ENCODE data around the gene LRRC8E.

Gene LRRC8E

GRCh38 chr19:7904074-7905020 is 16.0 kb downstream of the LRRC8E start:
- H4K20me1 ChIP-seq = peaks cover 51 to 54% (median 53%) of the 10 kb centered on the region in 11 experiments
- no peaks in the 10 kb centered on the region for H3K27me3 ChIP-seq
- peaks cover 3 to 29% (median 17%) of the 10 kb centered on the region in 11 experiments; a peak in 17 of 22 replicates for H3K36me3 ChIP-seq
- TF ChIP-seq Cebpa-rat (IDR thresholded peaks at IDR 0.05) = no peak
- peaks cover 47 to 73% (median 63%) of the 10 kb centered on the region in 10 experiments for H3K4me1 ChIP-seq
- H3K27ac ChIP-seq = peak overlapping the region; percentile 69 to 90 (median 83)
- no peaks in the 10 kb centered on the region for H3K9me3 ChIP-seq (replicated peaks in 1 of 11)
- H3K4me3 ChIP-seq = peak overlapping the region; percentile 75 to 97 (median 90)
- H3K9ac ChIP-seq = peak overlapping the region; percentile 79 to 92 (median 87)
- H3K4me2 ChIP-seq = peak overlapping the region; percentile 90 to 100 (median 99)

GRCh38 chr19:7905268-7905667 is 17.0 kb downstream of the LRRC8E start:
- TF ChIP-seq Cebpa-rat (IDR thresholded peaks at IDR 0.05) = no peak
- peak overlapping the region; percentile 79 to 92 (median 87); a peak in 20 of 22 replicates for H3K9ac ChIP-seq
- H3K9me3 ChIP-seq (replicated peaks in 1 of 11) = no peaks in the 10 kb centered on the region
- H3K27ac ChIP-seq = peak overlapping the region in 1 of 11 experiments; percentile 83; a peak in 3 of 22 replicates
- peak overlapping the region; percentile 75 to 97 (median 90); a peak in 17 of 20 replicates for H3K4me3 ChIP-seq
- H3K4me1 ChIP-seq = peaks cover 47 to 75% (median 73%) of the 10 kb centered on the region in 10 experiments
- H3K27me3 ChIP-seq = no peaks in the 10 kb centered on the region
- peaks cover 60 to 63% (median 63%) of the 10 kb centered on the region in 11 experiments for H4K20me1 ChIP-seq
- H3K4me2 ChIP-seq = peak overlapping the region; percentile 90 to 100 (median 99)
- peaks cover 9 to 37% (median 22%) of the 10 kb centered on the region in 11 experiments for H3K36me3 ChIP-seq

DNA sequence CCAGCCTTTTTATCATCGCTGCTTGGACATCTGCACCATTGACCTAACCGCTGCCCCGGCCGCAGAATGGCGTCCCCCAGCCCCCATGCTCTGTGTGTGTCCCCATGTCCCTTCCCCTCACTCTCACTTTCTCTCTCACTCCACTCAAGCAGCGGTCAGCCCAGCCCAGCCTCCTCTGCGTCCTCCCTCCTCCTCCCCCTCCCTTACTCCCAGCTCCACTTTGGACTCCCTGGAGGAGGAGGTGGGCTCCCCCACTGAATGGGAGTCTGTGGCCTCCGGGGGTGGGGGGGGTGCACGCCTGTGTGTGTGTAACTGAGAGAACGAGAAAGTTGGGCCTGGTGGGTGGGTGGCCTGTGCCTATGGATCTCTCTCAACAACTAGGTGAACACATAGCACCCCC is 17.5 kb downstream of the LRRC8E start:
- H3K27ac ChIP-seq = no peak overlapping the region
- H3K4me2 ChIP-seq = peak overlapping the region; percentile 90 to 100 (median 99)
- H4K20me1 ChIP-seq = peaks cover 66 to 69% (median 68%) of the 10 kb centered on the region in 11 experiments
- H3K27me3 ChIP-seq = no peaks in the 10 kb centered on the region
- no peaks in the 10 kb centered on the region for H3K9me3 ChIP-seq (replicated peaks in 1 of 11)
- H3K36me3 ChIP-seq = peaks cover 15 to 43% (median 28%) of the 10 kb centered on the region in 11 experiments
- peak overlapping the region in 1 of 10 experiments; percentile 75; a peak in 1 of 20 replicates for H3K4me3 ChIP-seq
- H3K4me1 ChIP-seq = peaks cover 47 to 81% (median 79%) of the 10 kb centered on the region in 10 experiments
- no peak for TF ChIP-seq Cebpa-rat (IDR thresholded peaks at IDR 0.05)
- H3K9ac ChIP-seq = peak overlapping the region in 10 of 11 experiments; percentile 21 to 92 (median 87); a peak in 17 of 22 replicates

- peaks cover 79 to 81% (median 81%) of the 10 kb centered on the region in 11 experiments for H4K20me1 ChIP-seq
- peak overlapping the region; percentile 66 to 100 (median 99) for H3K4me2 ChIP-seq
- H3K9ac ChIP-seq = peak overlapping the region in 9 of 11 experiments; percentile 23 to 65 (median 52); a peak in 14 of 22 replicates
- H3K36me3 ChIP-seq = peaks cover 27 to 55% (median 40%) of the 10 kb centered on the region in 11 experiments
- peak overlapping the region in 2 of 11 experiments; percentile 12 to 30; a peak in 1 of 22 replicates for H3K27ac ChIP-seq
- H3K4me3 ChIP-seq = peak overlapping the region in 2 of 10 experiments; percentile 7 to 36; a peak in 2 of 20 replicates
- H3K27me3 ChIP-seq = peaks cover 0 to 7% (median 0%) of the 10 kb centered on the region in 11 experiments; a peak in 2 of 22 replicates
- peaks cover 57 to 91% (median 89%) of the 10 kb centered on the region in 10 experiments for H3K4me1 ChIP-seq
- no peak for TF ChIP-seq Cebpa-rat (IDR thresholded peaks at IDR 0.05)
- H3K9me3 ChIP-seq (replicated peaks in 1 of 11) = no peaks in the 10 kb centered on the region
These were observed 18.8 kb downstream of the LRRC8E start for GRCh38 chr19:7907122-7907521.

GRCh38 chr19:7907544-7907943 is 19.2 kb downstream of the LRRC8E start:
- peak overlapping the region in 2 of 10 experiments; percentile 7 to 36; a peak in 2 of 20 replicates for H3K4me3 ChIP-seq
- peak overlapping the region in 2 of 11 experiments; percentile 12 to 30; a peak in 1 of 22 replicates for H3K27ac ChIP-seq
- peaks cover 82 to 86% (median 84%) of the 10 kb centered on the region in 11 experiments for H4K20me1 ChIP-seq
- H3K4me2 ChIP-seq = peak overlapping the region; percentile 66 to 100 (median 99)
- H3K9me3 ChIP-seq (replicated peaks in 1 of 11) = no peaks in the 10 kb centered on the region
- no peak for TF ChIP-seq Cebpa-rat (IDR thresholded peaks at IDR 0.05)
- peak overlapping the region in 8 of 11 experiments; percentile 23 to 65 (median 55); a peak in 13 of 22 replicates for H3K9ac ChIP-seq
- H3K36me3 ChIP-seq = peaks cover 29 to 57% (median 41%) of the 10 kb centered on the region in 11 experiments
- H3K4me1 ChIP-seq = peaks cover 54 to 90% (median 88%) of the 10 kb centered on the region in 10 experiments
- peaks cover 0 to 9% (median under 1%) of the 10 kb centered on the region in 11 experiments; a peak in 7 of 22 replicates for H3K27me3 ChIP-seq

DNA sequence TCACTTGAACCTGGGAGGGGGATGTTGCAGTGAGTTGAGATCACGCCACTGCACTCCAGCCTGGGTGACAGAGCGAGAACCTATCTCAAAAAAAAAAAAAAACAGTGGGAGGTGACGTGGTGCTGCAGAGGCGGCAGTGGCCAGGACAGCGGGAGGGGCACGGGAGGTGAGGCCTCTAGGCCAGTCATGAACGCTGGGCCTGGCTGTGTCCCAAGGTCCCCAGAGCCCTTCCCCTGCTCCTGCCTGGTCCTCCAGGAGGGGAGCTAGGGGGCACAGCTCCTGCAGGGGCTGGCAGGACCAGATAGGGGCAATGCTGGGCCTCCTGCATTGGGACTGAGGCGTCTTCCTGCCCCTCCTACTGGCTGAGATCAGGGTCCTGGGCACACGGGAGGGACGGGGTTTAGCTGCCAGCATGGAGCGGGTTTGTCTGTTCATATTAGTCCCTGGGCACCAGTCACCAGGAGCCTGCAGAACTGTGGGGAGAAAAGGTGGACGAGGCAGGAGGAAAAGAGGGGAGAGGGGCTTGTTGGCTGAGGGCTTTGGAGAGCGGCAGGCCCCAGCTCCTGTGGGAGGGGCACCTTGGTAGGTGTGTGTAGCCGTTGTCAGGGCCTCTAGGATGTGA is 19.9 kb downstream of the LRRC8E start:
- peaks cover 29 to 59% (median 45%) of the 10 kb centered on the region in 11 experiments for H3K36me3 ChIP-seq
- H4K20me1 ChIP-seq = peaks cover 88 to 92% (median 90%) of the 10 kb centered on the region in 11 experiments
- no peaks in the 10 kb centered on the region for H3K9me3 ChIP-seq (replicated peaks in 1 of 11)
- no peak overlapping the region for H3K4me3 ChIP-seq
- H3K4me2 ChIP-seq = peak overlapping the region; percentile 66 to 100 (median 99); a peak in 19 of 22 replicates
- H3K27me3 ChIP-seq = peaks cover 3 to 15% (median 6%) of the 10 kb centered on the region in 11 experiments; a peak in 19 of 22 replicates
- no peak for TF ChIP-seq Cebpa-rat (IDR thresholded peaks at IDR 0.05)
- no peak overlapping the region; a peak in 1 of 22 replicates for H3K27ac ChIP-seq
- H3K4me1 ChIP-seq = peaks cover 49 to 90% (median 89%) of the 10 kb centered on the region in 10 experiments
- peak overlapping the region in 4 of 11 experiments; percentile 7 to 65 (median 65); a peak in 8 of 22 replicates for H3K9ac ChIP-seq

- no peak overlapping the region for H3K27ac ChIP-seq
- peaks cover 49 to 96% (median 92%) of the 10 kb centered on the region in 10 experiments for H3K4me1 ChIP-seq
- peak overlapping the region in 3 of 11 experiments; percentile 7 to 65 (median 65); a peak in 4 of 22 replicates for H3K9ac ChIP-seq
- H3K4me2 ChIP-seq = peak overlapping the region in 9 of 11 experiments; percentile 1 to 100 (median 97); a peak in 13 of 22 replicates
- no peak overlapping the region for H3K4me3 ChIP-seq
- H3K27me3 ChIP-seq = peaks cover 10 to 22% (median 14%) of the 10 kb centered on the region in 11 experiments
- TF ChIP-seq Cebpa-rat (IDR thresholded peaks at IDR 0.05) = no peak
- H3K9me3 ChIP-seq (replicated peaks in 1 of 11) = no peaks in the 10 kb centered on the region
- H3K36me3 ChIP-seq = peaks cover 29 to 66% (median 50%) of the 10 kb centered on the region in 11 experiments
- H4K20me1 ChIP-seq = peaks cover 95 to 99% (median 98%) of the 10 kb centered on the region in 11 experiments
These were observed 20.6 kb downstream of the LRRC8E start for GRCh38 chr19:7908742-7909461.
